Mucosa of descending colon (tissue), 3 donors: ENCODE results near the gene SYT11. TPM values are rescaled to one million over a fixed set of nuclear protein-coding genes. Genes with fewer than 3 reads are reported as not detected.

ENCODE experiments used
- ATAC-seq: fragments of 200-7000 bp; cut with Tn5 transposase; one replicate; pipeline ENCODE4 v1.9.1; 2020; ENCODE audit warnings: mild to moderate bottlenecking, moderate library complexity
- DNase-seq, 3 donors: peaks; one replicate each; pipeline ENCODE4 v3.0.0-alpha.2; 2020
- H3K36me3 ChIP-seq: fragments of 200-600 bp; one replicate; pipeline ENCODE4 v1.8.0; 2021; ENCODE audit warnings: low read depth, mild to moderate bottlenecking
- H3K4me1 ChIP-seq: fragments of 200-600 bp; one replicate; pipeline ENCODE4 v1.8.0; 2021; ENCODE audit warnings: low read depth, mild to moderate bottlenecking
- H3K4me3 ChIP-seq: fragments of 200-600 bp; one replicate; pipeline ENCODE4 v1.8.0; 2021; ENCODE audit warnings: mild to moderate bottlenecking
- H3K9me3 ChIP-seq: fragments of 200-600 bp; one replicate; pipeline ENCODE4 v1.8.0; 2021; ENCODE audit warnings: mild to moderate bottlenecking
- intact Hi-C, 2 donors: fragments of 100-400 bp; cut with DNase I in 1 of 2; cut with micrococcal nuclease in 1 of 2; formaldehyde crosslinking; loops; one replicate each; pipeline versions ENCODE4 v1.11.0 to v1.11.1; 2022; cut with DNase I, micrococcal nuclease
- total RNA-seq, 3 donors: library from RNA; stranded (reverse); fragmentation: NEBNext Ultra II Directional in 2 of 3; extraction: Animal tissue kit (Norgen Biotek cat#: 25700) in 2 of 3; gene quantifications; one replicate each; pipeline versions ENCODE4 v1.2.1 to v1.2.4, GENCODE V29; 2021 to 2023
- TF ChIP-seq, protein P1 (sequence below): fragments of 200-600 bp; IDR thresholded peaks from one replicate; pipeline ENCODE4 v1.8.0; 2022; ENCODE audit warnings: antibody characterized with exemption, mild to moderate bottlenecking
- donor health status: DM: no; HTN: no; CAD: no; lungs with moderate emphysema.
- donor health status: DM: no; HTN: no; CAD: no.
- donor health status: DM: no; HTN: yes; CAD: no.

Gene SYT11
- total RNA-seq, 3 donors from 2014 or later: 1.6 to 18.4 (median 3.2) TPM

- ATAC-seq: no peak
- intact Hi-C loops: no loop called here
- TF ChIP-seq, protein P1, sequence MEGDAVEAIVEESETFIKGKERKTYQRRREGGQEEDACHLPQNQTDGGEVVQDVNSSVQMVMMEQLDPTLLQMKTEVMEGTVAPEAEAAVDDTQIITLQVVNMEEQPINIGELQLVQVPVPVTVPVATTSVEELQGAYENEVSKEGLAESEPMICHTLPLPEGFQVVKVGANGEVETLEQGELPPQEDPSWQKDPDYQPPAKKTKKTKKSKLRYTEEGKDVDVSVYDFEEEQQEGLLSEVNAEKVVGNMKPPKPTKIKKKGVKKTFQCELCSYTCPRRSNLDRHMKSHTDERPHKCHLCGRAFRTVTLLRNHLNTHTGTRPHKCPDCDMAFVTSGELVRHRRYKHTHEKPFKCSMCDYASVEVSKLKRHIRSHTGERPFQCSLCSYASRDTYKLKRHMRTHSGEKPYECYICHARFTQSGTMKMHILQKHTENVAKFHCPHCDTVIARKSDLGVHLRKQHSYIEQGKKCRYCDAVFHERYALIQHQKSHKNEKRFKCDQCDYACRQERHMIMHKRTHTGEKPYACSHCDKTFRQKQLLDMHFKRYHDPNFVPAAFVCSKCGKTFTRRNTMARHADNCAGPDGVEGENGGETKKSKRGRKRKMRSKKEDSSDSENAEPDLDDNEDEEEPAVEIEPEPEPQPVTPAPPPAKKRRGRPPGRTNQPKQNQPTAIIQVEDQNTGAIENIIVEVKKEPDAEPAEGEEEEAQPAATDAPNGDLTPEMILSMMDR: no peak
- Histone ChIP-seq H3K4me3 (no peak overlapping the region), H3K36me3 (peaks cover 21% of the 10 kb centered on the region), H3K4me1 (peaks cover 8% of the 10 kb centered on the region), H3K9me3 (no peaks in the 10 kb centered on the region)
- DNase-seq: no peak
Observed at GRCh38 chr1:155897746-155898145, 38.4 kb downstream of the SYT11 start.

DNA sequence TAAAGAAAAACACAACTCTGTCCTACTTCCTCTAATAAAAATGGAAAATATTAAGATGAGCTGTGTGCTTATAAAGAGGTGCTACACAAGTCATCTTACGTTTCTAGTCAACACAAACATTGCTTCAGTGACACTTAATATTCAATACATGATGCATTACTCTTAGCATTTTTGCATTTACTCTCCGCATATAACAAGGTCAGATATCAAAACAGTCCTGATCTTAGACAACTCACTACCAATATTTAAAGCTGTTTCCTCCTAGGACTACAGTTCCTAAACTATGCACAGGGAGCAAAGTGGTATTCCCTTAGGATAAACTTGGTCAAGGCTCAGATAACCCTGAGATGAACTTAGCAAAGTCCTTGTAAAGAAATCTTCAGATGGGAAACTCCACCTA is 39.5 kb downstream of the SYT11 start:
- Histone ChIP-seq H3K9me3 (no peaks in the 10 kb centered on the region), H3K36me3 (peaks cover 21% of the 10 kb centered on the region), H3K4me3 (no peak overlapping the region), H3K4me1 (peaks cover under 1% of the 10 kb centered on the region)
- TF ChIP-seq, protein P1: no peak
- ATAC-seq: no peak
- no peak for DNase-seq
- intact Hi-C loops: no loop called here

GRCh38 chr1:155899683-155900082 is 40.3 kb downstream of the SYT11 start:
- no peak overlapping the region for H3K4me3 ChIP-seq
- TF ChIP-seq, protein P1: no peak
- intact Hi-C loops: no loop called here
- no peaks in the 10 kb centered on the region for H3K9me3 ChIP-seq
- DNase-seq (no peak), ATAC-seq (no peak)
- H3K4me1 ChIP-seq: no peaks in the 10 kb centered on the region
- H3K36me3 ChIP-seq: peaks cover 24% of the 10 kb centered on the region

GRCh38 chr1:155900161-155900560 is 40.8 kb downstream of the SYT11 start:
- no peak overlapping the region for H3K4me3 ChIP-seq
- intact Hi-C loops: no loop called here
- no peak for ATAC-seq
- no peaks in the 10 kb centered on the region for H3K4me1 ChIP-seq
- peaks cover 28% of the 10 kb centered on the region for H3K36me3 ChIP-seq
- TF ChIP-seq, protein P1: no peak
- H3K9me3 ChIP-seq: no peaks in the 10 kb centered on the region
- DNase-seq: no peak

DNA sequence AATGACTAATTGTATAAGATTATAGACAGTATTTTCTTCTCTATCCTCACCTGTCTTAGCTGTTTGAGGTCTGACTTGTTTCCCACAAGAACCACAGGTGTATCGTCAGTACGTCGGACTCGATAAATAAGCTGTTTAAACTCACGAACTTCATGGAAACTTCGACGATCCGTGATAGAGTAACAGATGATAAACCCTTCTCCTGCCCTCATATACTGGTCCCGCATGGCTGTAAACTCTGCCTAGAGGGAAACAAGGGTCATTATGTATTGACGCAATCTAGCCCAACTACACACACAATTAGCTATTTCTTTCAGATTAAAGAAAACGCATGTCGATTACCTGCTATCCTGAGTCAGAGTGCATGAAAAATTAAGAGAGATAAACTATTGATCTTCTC is 44.9 kb downstream of the SYT11 start:
- no peak for DNase-seq

More for the DNA sequence above, 44.9 kb downstream of the SYT11 start:
- no peak for ATAC-seq
- Histone ChIP-seq H3K4me1 (no peaks in the 10 kb centered on the region), H3K36me3 (peaks cover 23% of the 10 kb centered on the region), H3K9me3 (no peaks in the 10 kb centered on the region), H3K4me3 (no peak overlapping the region)
- intact Hi-C loops: no loop called here
- TF ChIP-seq, protein P1: no peak
